A673 (cell line): ENCODE measurements around the gene TUFM.

Source experiments
- EZH2 ChIP-seq: fragments of 200-600 bp; sonication (generic); IDR thresholded peaks from 2 replicates; pipeline ENCODE4 v1.6.1; 2017; ENCODE audit warnings: borderline replicate concordance, low read depth, mild to moderate bottlenecking, mixed read lengths, antibody characterized with exemption, low read length; ENCODE audit not compliant: poor library complexity, severe bottlenecking
- TF ChIP-seq, protein P1 (sequence below): fragments of 300-800, 200-600 bp; sonication (generic); conservative IDR thresholded peaks from 2 replicates; pipeline ENCODE4 v1.5.1; 2017; ENCODE audit warnings: low read depth, mild to moderate bottlenecking, antibody characterized with exemption, low read length, moderate library complexity, mixed read lengths

- TF ChIP-seq, protein P1, sequence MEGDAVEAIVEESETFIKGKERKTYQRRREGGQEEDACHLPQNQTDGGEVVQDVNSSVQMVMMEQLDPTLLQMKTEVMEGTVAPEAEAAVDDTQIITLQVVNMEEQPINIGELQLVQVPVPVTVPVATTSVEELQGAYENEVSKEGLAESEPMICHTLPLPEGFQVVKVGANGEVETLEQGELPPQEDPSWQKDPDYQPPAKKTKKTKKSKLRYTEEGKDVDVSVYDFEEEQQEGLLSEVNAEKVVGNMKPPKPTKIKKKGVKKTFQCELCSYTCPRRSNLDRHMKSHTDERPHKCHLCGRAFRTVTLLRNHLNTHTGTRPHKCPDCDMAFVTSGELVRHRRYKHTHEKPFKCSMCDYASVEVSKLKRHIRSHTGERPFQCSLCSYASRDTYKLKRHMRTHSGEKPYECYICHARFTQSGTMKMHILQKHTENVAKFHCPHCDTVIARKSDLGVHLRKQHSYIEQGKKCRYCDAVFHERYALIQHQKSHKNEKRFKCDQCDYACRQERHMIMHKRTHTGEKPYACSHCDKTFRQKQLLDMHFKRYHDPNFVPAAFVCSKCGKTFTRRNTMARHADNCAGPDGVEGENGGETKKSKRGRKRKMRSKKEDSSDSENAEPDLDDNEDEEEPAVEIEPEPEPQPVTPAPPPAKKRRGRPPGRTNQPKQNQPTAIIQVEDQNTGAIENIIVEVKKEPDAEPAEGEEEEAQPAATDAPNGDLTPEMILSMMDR, result no peak
- TF ChIP-seq EZH2, result no peak
Measured at GRCh38 chr16:28839004-28839639, 7.0 kb downstream of the TUFM start.
